KG1 (cell line): ENCODE data around the gene UXT.
"Not testable (repeated sequence)": the region's sequence is repeated elsewhere in the genome, so short reads cannot be mapped to it uniquely, and the experiment has no call there.

ENCODE experiments used
- DNase-seq: peaks from one replicate; lab custom pipeline; 2025; lab: John Stamatoyannopoulos, UW

UXT gene

DNA sequence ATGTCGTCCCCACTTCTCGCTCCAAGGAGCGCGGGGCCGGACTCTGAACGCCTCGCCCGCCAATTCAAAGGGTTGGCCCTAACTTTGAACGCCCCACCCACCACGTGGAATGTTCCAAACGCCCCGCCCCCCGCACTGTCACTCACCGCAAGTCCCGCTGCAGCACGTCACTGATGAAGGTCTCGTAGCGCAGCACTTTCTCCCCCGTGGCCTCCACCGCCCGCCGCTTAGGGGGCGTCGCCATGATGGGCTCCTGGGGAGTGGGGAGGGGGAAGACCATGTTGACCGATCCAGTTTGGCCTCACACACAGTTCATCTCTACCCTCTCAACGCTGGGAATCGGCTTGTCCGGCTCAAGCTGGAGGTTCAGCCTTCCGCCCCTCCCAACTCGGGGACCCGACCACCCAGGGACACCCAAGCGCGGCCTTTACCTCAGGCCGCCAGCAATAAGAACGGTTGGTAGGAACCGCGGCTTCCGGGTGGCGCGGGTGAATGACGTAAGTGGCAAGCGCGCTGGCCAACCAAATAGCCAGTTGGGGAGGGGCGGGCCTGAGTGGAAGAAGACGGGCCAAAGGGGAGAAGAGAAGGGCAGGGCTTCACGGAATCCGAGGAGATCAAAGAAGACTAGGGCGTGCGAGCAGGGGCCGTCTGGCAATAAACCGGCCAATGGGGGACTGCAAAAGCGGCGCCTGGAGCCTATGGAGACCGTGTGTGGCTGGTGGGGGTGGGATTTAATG lies at the start of gene UXT:
UXT (minus strand) TSS at position 497 of the 737 bp plus-strand sequence; CDS start at position 244, 253 bp downstream.
- DNase-seq: peak; percentile 64

DNA sequence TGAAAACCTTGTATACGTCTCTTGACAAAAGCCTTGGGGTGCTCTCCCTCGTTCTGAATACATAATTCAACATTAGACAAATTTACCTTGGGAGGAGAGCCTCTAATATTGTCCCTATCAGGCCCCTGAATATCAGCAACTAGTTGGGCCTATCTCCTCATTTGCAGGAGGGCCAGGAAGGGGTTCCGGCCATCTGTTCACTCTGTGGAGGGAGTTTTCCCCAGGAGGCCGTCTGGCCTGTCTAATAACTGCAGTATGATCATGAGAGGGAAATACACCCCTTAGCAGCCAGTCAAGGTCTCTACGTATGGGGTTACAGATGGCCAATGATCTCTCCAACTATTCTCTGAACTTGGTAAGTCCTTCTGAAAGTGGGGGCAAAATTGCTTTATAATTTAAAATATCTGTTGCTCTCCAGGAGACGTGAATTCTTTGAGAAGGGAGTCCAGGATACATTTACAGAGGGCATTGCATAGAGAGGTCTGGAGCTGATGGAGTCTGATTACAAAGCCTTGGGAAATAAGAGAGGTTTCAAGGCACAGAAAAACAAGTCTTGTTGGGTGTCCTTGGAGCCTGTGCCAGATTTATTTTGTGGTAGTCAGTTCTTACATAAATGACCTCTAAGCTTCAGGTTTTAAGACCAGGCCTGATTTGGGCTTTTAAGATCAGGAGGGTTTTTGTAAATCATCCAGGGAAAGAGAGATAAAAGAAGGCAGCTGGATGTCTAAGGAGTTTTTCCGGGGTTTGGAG lies 48.2 kb upstream of the UXT start:
- no peak for DNase-seq

GRCh38 chrX:47706575-47706974 lies 47.6 kb upstream of the UXT start:
- no peak for DNase-seq

GRCh38 chrX:47704736-47705135 lies 45.8 kb upstream of the UXT start:
- DNase-seq: no peak

GRCh38 chrX:47697181-47697580 lies 38.2 kb upstream of the UXT start:
- no peak for DNase-seq

DNA sequence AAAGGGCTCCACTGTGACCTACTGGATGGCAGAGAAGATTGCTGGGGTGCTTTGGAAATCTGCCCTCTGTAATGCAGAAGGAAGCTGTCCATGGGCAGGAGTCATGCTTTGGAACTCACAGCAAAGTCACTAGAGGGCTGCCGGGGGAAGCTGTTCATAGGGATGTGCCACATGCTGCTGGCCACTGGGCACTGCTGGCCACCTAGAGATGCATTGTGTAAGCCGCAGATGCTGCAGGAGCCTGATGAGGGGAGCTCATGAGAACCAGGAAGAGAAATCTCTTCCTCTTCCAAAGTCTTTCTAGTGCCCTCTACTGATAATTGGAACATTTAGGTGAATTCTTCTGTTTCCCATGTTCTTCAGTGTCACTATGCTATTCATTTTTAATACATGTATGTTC lies 31.2 kb upstream of the UXT start:
- no peak for DNase-seq

DNA sequence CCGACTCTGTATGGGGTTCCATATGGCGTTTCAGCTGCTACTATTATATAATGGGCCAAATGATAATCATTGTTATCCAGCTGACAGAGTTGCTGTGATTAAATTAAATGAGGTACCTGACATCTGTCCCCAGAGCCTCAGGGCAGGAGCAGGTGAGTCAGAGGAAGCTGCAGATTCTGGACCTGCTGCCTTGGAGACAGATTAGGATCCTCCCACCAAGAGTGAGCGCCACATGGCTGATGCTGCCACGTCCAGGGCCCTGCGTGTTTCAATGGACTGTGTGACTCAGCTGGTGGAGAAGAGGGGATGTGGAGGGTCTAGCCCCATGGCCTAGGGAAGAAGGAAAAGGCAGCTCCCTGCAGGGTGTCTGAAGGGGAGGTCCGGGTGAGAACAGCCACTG lies 28.3 kb upstream of the UXT start:
- no peak for DNase-seq

- no peak for DNase-seq
These were observed 24.8 kb upstream of the UXT start for GRCh38 chrX:47683829-47684205.

DNA sequence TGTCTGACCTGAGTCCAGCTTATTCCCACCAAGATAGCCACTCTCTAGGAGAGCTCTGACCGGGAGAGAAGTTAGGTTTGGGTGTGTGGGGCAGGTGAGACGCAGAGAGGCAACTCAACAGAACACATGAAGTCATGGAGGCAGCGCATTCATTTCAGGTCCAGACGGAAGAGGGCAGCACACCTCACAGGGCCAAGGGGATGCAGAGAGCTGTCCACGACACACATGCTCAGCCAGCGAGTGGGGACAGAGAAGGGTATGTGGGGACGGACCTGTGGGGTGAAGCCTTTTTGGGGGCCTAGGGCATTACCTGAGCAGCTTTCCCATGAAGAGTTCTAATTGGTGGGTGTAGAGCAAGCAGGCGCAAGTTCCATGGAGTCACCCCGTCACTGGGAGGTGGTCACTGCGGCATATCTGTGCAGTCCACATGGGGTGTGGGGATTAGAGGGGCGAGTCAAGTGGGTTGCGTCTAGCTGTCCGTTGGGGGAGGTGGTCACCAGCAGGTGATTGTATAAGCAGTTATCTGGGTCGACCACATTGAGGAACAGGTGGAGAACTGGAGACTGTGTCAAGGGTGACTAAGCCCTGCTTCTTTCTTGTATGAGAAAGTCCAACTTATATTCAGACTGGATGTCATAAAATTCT lies 24.3 kb upstream of the UXT start:
- DNase-seq: no peak

- DNase-seq: not testable (repeated sequence)
These were observed 17.2 kb upstream of the UXT start for GRCh38 chrX:47675959-47676859.

DNA sequence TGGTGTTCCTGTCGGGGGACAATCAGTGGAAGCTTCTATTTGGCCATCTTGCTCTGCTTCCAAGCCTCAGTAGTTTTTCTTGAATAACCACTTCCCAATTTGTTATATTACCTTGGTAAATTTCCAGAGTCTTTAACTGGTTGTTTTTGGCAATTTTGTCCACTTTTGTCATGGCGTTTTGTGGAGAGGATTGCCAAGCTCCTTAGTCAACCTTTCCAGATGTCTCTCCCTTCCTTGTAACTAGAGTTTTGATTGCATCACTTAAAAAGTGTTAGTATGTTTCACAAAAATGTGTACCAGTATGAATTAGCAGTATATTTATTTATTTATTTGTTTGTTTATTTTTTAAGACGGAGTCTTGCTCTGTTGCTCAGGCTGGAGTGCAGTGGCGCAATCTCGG lies 15.8 kb upstream of the UXT start:
- DNase-seq: no peak

- not testable (repeated sequence) for DNase-seq
These were observed 6.8 kb upstream of the UXT start for GRCh38 chrX:47665797-47666196.

GRCh38 chrX:47664737-47665136 lies 5.8 kb upstream of the UXT start:
- no peak for DNase-seq

GRCh38 chrX:47662144-47662657 lies 3.2 kb upstream of the UXT start:
- no peak for DNase-seq

DNA sequence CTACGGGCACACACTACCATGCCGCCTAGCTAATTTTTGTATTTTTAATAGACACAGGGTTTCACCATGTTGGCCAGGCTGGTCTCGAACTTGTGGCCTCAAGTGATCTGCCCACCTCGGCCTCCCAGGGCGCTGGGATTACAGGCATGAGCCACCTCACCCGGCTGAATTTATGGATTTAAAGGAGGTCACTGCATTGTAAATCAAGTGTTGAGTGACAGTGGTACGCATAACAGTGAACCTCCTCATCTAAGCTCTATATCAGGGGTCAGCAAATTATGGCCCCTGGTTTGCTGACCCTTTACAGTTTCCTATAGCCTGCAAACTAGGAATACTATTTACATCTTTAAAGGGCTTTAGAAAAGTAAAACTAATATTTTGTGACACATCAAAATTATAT lies 2.6 kb upstream of the UXT start:
- no peak for DNase-seq

- DNase-seq: no peak
These were observed 394 bp upstream of the UXT start for GRCh38 chrX:47659421-47659726.

DNA sequence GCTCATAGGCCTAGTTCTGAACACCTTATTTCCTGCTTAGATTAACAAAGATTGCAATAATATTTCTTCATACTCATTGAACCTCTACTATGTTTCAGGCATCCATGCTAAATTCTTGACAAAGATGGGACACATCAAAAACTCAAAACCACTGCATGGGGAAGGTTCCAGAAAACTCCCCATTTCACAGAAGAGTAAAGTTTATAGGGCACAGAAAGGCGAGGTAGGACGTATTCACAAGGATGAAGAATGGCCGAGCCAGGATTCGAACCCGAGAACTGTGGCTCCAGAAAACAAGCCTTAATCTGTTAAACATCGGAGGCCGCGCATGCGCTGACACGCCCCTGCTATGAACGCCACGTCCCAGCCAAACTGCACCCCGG lies 688 bp downstream of the UXT start:
- DNase-seq: no peak

GRCh38 chrX:47651043-47651905 lies 7.7 kb downstream of the UXT start:
- DNase-seq: no peak

DNA sequence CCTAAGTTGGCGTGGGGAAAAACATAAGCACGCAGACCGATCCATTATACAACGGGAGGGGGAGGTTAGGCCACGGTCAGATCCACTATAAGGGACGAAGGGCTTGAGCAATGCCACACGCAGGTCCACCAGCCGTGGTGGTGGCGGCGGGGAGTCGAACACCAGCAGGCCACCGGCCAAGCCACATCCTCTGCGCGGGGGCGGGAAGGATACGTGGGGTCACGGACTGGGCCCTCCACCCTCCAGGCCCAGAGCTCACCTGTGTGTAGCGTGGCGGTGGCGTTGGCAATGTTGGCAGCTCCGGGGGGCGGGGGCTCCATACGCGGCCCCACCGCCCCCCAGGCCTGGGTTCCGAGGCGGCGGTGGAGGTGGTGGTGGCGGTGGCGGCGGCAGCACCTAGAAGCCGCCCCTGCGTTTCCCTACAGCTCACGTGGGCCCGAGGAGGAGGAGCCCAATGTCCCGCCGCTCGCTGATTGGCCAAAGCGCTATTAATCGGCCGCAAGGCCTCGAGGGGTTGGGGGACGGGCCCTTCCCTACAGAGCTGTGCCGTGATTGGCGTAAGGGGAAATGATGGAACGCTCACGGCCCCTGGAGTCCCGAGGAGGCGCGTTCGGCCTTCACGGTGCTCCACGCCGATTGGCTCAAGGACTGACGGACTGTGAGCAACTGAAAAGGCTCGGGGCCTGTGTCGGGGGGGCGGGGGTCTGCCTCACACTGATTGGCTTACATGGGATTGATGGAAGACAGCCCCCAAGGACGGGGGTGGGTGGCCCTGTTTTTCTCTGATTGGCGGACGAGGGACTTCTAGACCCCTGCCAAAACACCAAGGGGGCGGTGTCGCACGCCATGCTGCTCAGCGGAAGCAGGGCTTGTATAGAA lies 8.6 kb downstream of the UXT start, which contains the start of gene ELK1:
ELK1 (minus strand) TSS at position 400 of the 879 bp plus-strand sequence. CDS start 9,122 bp downstream, outside the sequence.
- peak; percentile 79 for DNase-seq

DNA sequence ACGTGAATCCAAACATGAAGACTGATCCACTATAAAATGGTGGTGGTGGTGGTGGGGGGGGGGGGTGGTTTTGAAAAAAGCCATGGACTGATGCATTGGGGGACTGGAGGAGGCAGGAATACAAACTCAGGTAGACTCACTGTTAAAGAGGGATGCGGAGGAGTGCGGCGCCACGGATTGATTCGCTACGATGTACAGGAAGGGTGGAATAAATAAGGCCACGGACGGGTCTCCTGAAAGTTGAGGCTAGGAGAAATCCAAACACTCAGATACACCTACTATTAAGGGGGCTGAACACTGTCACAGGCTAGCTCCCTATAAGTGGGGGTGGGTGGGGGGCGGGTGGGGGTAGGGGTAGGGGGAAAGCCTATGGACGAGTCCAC lies 9.2 kb downstream of the UXT start:
- DNase-seq: no peak
